ENCODE data around the gene CORO1C. TPM values are rescaled to one million over a fixed set of nuclear protein-coding genes. Genes with fewer than 3 reads are reported as not detected.

CORO1C gene
- polyA plus RNA-seq, 1 donor from 2014 or later = 123 TPM

DNA sequence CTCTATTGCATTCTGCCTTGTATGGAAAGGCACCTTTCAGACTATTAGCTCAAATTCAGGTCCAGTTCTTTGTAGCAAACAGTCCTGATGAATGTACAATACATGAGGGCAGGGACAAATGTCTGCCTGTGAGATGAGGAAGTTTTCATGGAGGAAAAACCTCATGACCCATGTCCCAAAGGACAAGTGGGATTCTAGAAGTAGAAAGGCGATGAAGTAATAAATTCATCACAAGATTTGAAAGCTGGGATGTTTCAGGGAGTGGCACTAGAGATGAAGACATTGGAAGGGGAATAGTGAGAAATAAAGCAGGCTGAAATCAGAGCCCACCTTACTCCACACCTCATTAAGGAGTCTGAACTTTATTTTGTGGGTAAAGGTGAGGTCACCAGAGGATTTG, 4.2 kb downstream of the CORO1C start:
- H3K27me3 ChIP-seq (ENCODE audit: insufficient read depth, low read depth, low read length) = no peaks in the 10 kb centered on the region
- H2AFZ ChIP-seq (ENCODE audit: low read depth, low read length) = no peak overlapping the region
- peak overlapping the region; percentile 1 for H3K4me3 ChIP-seq (ENCODE audit: low read length)
- H3K4me2 ChIP-seq (ENCODE audit: low read length) = no peak overlapping the region
- peaks cover 8% of the 10 kb centered on the region for H4K20me1 ChIP-seq (ENCODE audit: insufficient read depth)
- no peak overlapping the region for H3K9ac ChIP-seq (ENCODE audit: low read length)
- no peaks in the 10 kb centered on the region for H3K9me3 ChIP-seq (ENCODE audit: low read length)
- peaks cover 8% of the 10 kb centered on the region for H3F3A ChIP-seq (ENCODE audit: insufficient read depth, low read length, poor library complexity, severe bottlenecking)
- no peak overlapping the region for H3K27ac ChIP-seq (ENCODE audit: low read length)
- no peaks in the 10 kb centered on the region for H3K9me2 ChIP-seq (ENCODE audit: insufficient read depth, low read length)
- H3K36me3 ChIP-seq (ENCODE audit: insufficient read depth, low read length) = no peaks in the 10 kb centered on the region
- H3K79me2 ChIP-seq (replicated peaks; ENCODE audit: insufficient read depth, low read length) = peaks cover 79% of the 10 kb centered on the region
- TF ChIP-seq CTCF (IDR thresholded peaks at IDR 0.05; ENCODE audit: poor library complexity, severe bottlenecking) = no peak
- TF ChIP-seq SMC3 (conservative IDR thresholded peaks at IDR 0.05; ENCODE audit: poor library complexity) = no peak
- no peak for TF ChIP-seq TAF1 (IDR thresholded peaks at IDR 0.05; ENCODE audit: low read depth)
- no peak for TF ChIP-seq MXI1 (conservative IDR thresholded peaks at IDR 0.05; ENCODE audit: poor library complexity, severe bottlenecking)
- TF ChIP-seq RAD21 (conservative IDR thresholded peaks at IDR 0.05) = no peak
- TF ChIP-seq POLR2AphosphoS5 (IDR thresholded peaks at IDR 0.05) = no peak
- TF ChIP-seq REST (IDR thresholded peaks at IDR 0.05; ENCODE audit: borderline replicate concordance) = no peak
- no peak for TF ChIP-seq EP300 (conservative IDR thresholded peaks at IDR 0.05; ENCODE audit: poor library complexity, severe bottlenecking)
- TF ChIP-seq EZH2 (IDR thresholded peaks at IDR 0.05; ENCODE audit: borderline replicate concordance, insufficient read depth, low read length, poor library complexity, severe bottlenecking) = no peak

DNA sequence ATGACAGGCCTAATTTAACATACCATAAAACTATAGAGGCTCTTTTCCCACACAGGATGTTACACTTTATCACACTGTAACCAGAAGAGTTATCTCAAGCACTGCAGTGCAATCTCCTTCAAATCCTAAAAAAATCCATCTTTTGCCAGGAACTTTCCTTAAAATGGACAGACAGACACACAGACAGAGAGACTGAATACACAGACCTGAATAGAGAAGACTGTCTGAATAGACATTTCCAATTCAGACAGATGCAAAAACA, 6.5 kb downstream of the CORO1C start:
- no peak overlapping the region for H3K9ac ChIP-seq (ENCODE audit: low read length)

More for the DNA sequence above, 6.5 kb downstream of the CORO1C start:
- Histone ChIP-seq H3K27ac (ENCODE audit: low read length) (no peak overlapping the region), H3K36me3 (ENCODE audit: insufficient read depth, low read length) (no peaks in the 10 kb centered on the region), H3K9me2 (ENCODE audit: insufficient read depth, low read length) (no peaks in the 10 kb centered on the region), H4K20me1 (ENCODE audit: insufficient read depth) (peaks cover 8% of the 10 kb centered on the region), H2AFZ (ENCODE audit: low read depth, low read length) (no peak overlapping the region), H3K4me2 (ENCODE audit: low read length) (no peak overlapping the region), H3K4me3 (ENCODE audit: low read length) (no peak overlapping the region), H3F3A (ENCODE audit: insufficient read depth, low read length, poor library complexity, severe bottlenecking) (peaks cover 4% of the 10 kb centered on the region), H3K27me3 (ENCODE audit: insufficient read depth, low read depth, low read length) (no peaks in the 10 kb centered on the region), H3K9me3 (ENCODE audit: low read length) (no peaks in the 10 kb centered on the region), H3K79me2 (replicated peaks; ENCODE audit: insufficient read depth, low read length) (peaks cover 99% of the 10 kb centered on the region)
- TF ChIP-seq RAD21 (conservative IDR thresholded peaks at IDR 0.05) (no peak), POLR2AphosphoS5 (IDR thresholded peaks at IDR 0.05) (no peak)
